Measurements from ENCODE around the gene PDPR.
"Not testable (repeated sequence)": the region's sequence is repeated elsewhere in the genome, so short reads cannot be mapped to it uniquely, and the experiment has no call there.

PDPR gene

GRCh38 chr16:70200063-70200462 lies 85.9 kb downstream of the PDPR start:
- not testable (repeated sequence) for H3K79me1 ChIP-seq (ENCODE audit: low read length); H3K4me3 ChIP-seq (ENCODE audit: low read depth, low read length); H2BK5ac ChIP-seq (ENCODE audit: low read depth, low read length, poor library complexity); H3K27ac ChIP-seq (ENCODE audit: low read depth, low read length); H3K36me3 ChIP-seq (ENCODE audit: control insufficient read depth in 1 of 2, insufficient read depth in 2 of 2, low read length in 2 of 2); H3K18ac ChIP-seq (ENCODE audit: low read length); H2AK5ac ChIP-seq (ENCODE audit: low read length); H3K4me2 ChIP-seq (ENCODE audit: low read length); H3K9me3 ChIP-seq (ENCODE audit: insufficient read depth, low read depth, low read length); H2AFZ ChIP-seq (ENCODE audit: insufficient read depth, low read length, poor library complexity); H3K23ac ChIP-seq (ENCODE audit: low read length); H2BK12ac ChIP-seq (ENCODE audit: low read length); H4K8ac ChIP-seq (ENCODE audit: low read depth, low read length); H4K91ac ChIP-seq (ENCODE audit: low read depth, low read length); H3K4me1 ChIP-seq (ENCODE audit: control insufficient read depth in 1 of 2, insufficient read depth in 2 of 2, low read length in 2 of 2); H3K4ac ChIP-seq (ENCODE audit: low read depth, low read length); H4K12ac ChIP-seq (ENCODE audit: low read depth, low read length); H3K14ac ChIP-seq (ENCODE audit: low read length); H3K9ac ChIP-seq (ENCODE audit: low read length); H3K27me3 ChIP-seq (ENCODE audit: insufficient read depth, low read length); DNase-seq; H3K79me2 ChIP-seq (ENCODE audit: control insufficient read depth, insufficient read depth, low read length, poor library complexity); H2BK120ac ChIP-seq (ENCODE audit: insufficient read depth, low read length, poor library complexity)
- WGBS (ENCODE audit: extremely low coverage, insufficient coverage, insufficient read length), result no CpG with 5 or more reads among the region's 8 CpGs

- H3K9ac ChIP-seq (ENCODE audit: low read length); H3K9me3 ChIP-seq (ENCODE audit: insufficient read depth, low read depth, low read length); H3K4me3 ChIP-seq (ENCODE audit: low read depth, low read length); H4K91ac ChIP-seq (ENCODE audit: low read depth, low read length); H3K27me3 ChIP-seq (ENCODE audit: insufficient read depth, low read length); H3K14ac ChIP-seq (ENCODE audit: low read length); H2AK5ac ChIP-seq (ENCODE audit: low read length); H3K27ac ChIP-seq (ENCODE audit: low read depth, low read length); H2BK12ac ChIP-seq (ENCODE audit: low read length); H3K79me1 ChIP-seq (ENCODE audit: low read length); H3K4me1 ChIP-seq (ENCODE audit: control insufficient read depth in 1 of 2, insufficient read depth in 2 of 2, low read length in 2 of 2); H4K8ac ChIP-seq (ENCODE audit: low read depth, low read length); H2BK120ac ChIP-seq (ENCODE audit: insufficient read depth, low read length, poor library complexity); H3K79me2 ChIP-seq (ENCODE audit: control insufficient read depth, insufficient read depth, low read length, poor library complexity); H3K4me2 ChIP-seq (ENCODE audit: low read length); H3K4ac ChIP-seq (ENCODE audit: low read depth, low read length); H2AFZ ChIP-seq (ENCODE audit: insufficient read depth, low read length, poor library complexity); H4K12ac ChIP-seq (ENCODE audit: low read depth, low read length); H3K18ac ChIP-seq (ENCODE audit: low read length); DNase-seq; H3K23ac ChIP-seq (ENCODE audit: low read length); H3K36me3 ChIP-seq (ENCODE audit: control insufficient read depth in 1 of 2, insufficient read depth in 2 of 2, low read length in 2 of 2); H2BK5ac ChIP-seq (ENCODE audit: low read depth, low read length, poor library complexity): not testable (repeated sequence)
- no CpG with 5 or more reads among the region's 7 CpGs for WGBS (ENCODE audit: extremely low coverage, insufficient coverage, insufficient read length)
Observed at GRCh38 chr16:70203508-70203907, 89.4 kb downstream of the PDPR start.

- not testable (repeated sequence) for H3K27me3 ChIP-seq (ENCODE audit: insufficient read depth, low read length); H3K9ac ChIP-seq (ENCODE audit: low read length); H3K4me2 ChIP-seq (ENCODE audit: low read length); H3K4ac ChIP-seq (ENCODE audit: low read depth, low read length); H2AK5ac ChIP-seq (ENCODE audit: low read length); H4K91ac ChIP-seq (ENCODE audit: low read depth, low read length); H3K14ac ChIP-seq (ENCODE audit: low read length); H3K23ac ChIP-seq (ENCODE audit: low read length); H3K18ac ChIP-seq (ENCODE audit: low read length); H3K79me1 ChIP-seq (ENCODE audit: low read length); H2BK5ac ChIP-seq (ENCODE audit: low read depth, low read length, poor library complexity); H3K4me1 ChIP-seq (ENCODE audit: control insufficient read depth in 1 of 2, insufficient read depth in 2 of 2, low read length in 2 of 2); H3K9me3 ChIP-seq (ENCODE audit: insufficient read depth, low read depth, low read length); H3K36me3 ChIP-seq (ENCODE audit: control insufficient read depth in 1 of 2, insufficient read depth in 2 of 2, low read length in 2 of 2); H2AFZ ChIP-seq (ENCODE audit: insufficient read depth, low read length, poor library complexity); DNase-seq; H3K27ac ChIP-seq (ENCODE audit: low read depth, low read length); H2BK120ac ChIP-seq (ENCODE audit: insufficient read depth, low read length, poor library complexity); H2BK12ac ChIP-seq (ENCODE audit: low read length); H3K79me2 ChIP-seq (ENCODE audit: control insufficient read depth, insufficient read depth, low read length, poor library complexity); H3K4me3 ChIP-seq (ENCODE audit: low read depth, low read length); H4K12ac ChIP-seq (ENCODE audit: low read depth, low read length); H4K8ac ChIP-seq (ENCODE audit: low read depth, low read length)
- no CpG with 5 or more reads among the region's 29 CpGs for WGBS (ENCODE audit: extremely low coverage, insufficient coverage, insufficient read length)
Observed at GRCh38 chr16:70204010-70204409, 89.9 kb downstream of the PDPR start.

GRCh38 chr16:70204668-70205405 lies 90.7 kb downstream of the PDPR start:
- not testable (repeated sequence) for H3K18ac ChIP-seq (ENCODE audit: low read length); DNase-seq; H3K36me3 ChIP-seq (ENCODE audit: control insufficient read depth in 1 of 2, insufficient read depth in 2 of 2, low read length in 2 of 2); H3K4me1 ChIP-seq (ENCODE audit: control insufficient read depth in 1 of 2, insufficient read depth in 2 of 2, low read length in 2 of 2); H4K12ac ChIP-seq (ENCODE audit: low read depth, low read length); H3K79me2 ChIP-seq (ENCODE audit: control insufficient read depth, insufficient read depth, low read length, poor library complexity); H4K91ac ChIP-seq (ENCODE audit: low read depth, low read length); H3K27me3 ChIP-seq (ENCODE audit: insufficient read depth, low read length); H4K8ac ChIP-seq (ENCODE audit: low read depth, low read length); H2BK5ac ChIP-seq (ENCODE audit: low read depth, low read length, poor library complexity); H3K4ac ChIP-seq (ENCODE audit: low read depth, low read length); H3K9me3 ChIP-seq (ENCODE audit: insufficient read depth, low read depth, low read length); H3K27ac ChIP-seq (ENCODE audit: low read depth, low read length); H3K14ac ChIP-seq (ENCODE audit: low read length); H3K4me2 ChIP-seq (ENCODE audit: low read length); H2AFZ ChIP-seq (ENCODE audit: insufficient read depth, low read length, poor library complexity); H3K23ac ChIP-seq (ENCODE audit: low read length); H2BK12ac ChIP-seq (ENCODE audit: low read length); H3K79me1 ChIP-seq (ENCODE audit: low read length); H3K9ac ChIP-seq (ENCODE audit: low read length); H2BK120ac ChIP-seq (ENCODE audit: insufficient read depth, low read length, poor library complexity); H3K4me3 ChIP-seq (ENCODE audit: low read depth, low read length); H2AK5ac ChIP-seq (ENCODE audit: low read length)
- WGBS (ENCODE audit: extremely low coverage, insufficient coverage, insufficient read length), result no CpG with 5 or more reads among the region's 46 CpGs
